Measurements from ENCODE around the gene KRT75. TPM values are rescaled to one million over a fixed set of nuclear protein-coding genes. Genes with fewer than 3 reads are reported as not detected.

Gene KRT75
- total and polyA plus RNA-seq, 2 donors (not counting 3 experiments of a cell fraction or from before 2014, with no cell fraction given), result not detected

GRCh38 chr12:52415870-52416750 is 18.1 kb downstream of the KRT75 start:
- no TSS peak for BruUV-seq (replicated peaks)
- POLR2A ChIA-PET, result no interaction called here

GRCh38 chr12:52414936-52415335 is 19.2 kb downstream of the KRT75 start:
- Histone ChIP-seq H3K9me1 (replicated peaks; ENCODE audit: control insufficient read depth, extremely low read depth, insufficient read depth, low read length) (no peaks in the 10 kb centered on the region), H3K9me3 (replicated peaks; ENCODE audit: control insufficient read depth, insufficient read depth, low read length) (no peaks in the 10 kb centered on the region), H3K4me2 (ENCODE audit: insufficient read depth, low read length) (no peak overlapping the region), H3K4me1 (ENCODE audit: control insufficient read depth, extremely low read depth, insufficient read depth, low read length) (no peaks in the 10 kb centered on the region), H3K79me2 (ENCODE audit: control insufficient read depth, insufficient read depth, low read length) (no peaks in the 10 kb centered on the region), H3K9ac (replicated peaks; ENCODE audit: extremely low read depth, insufficient read depth, low read length) (no peak overlapping the region), H3K36me3 (ENCODE audit: control insufficient read depth in 2 of 2, extremely low read depth in 1 of 2, insufficient read depth in 2 of 2, low read length in 2 of 2) (no peaks in the 10 kb centered on the region), H4K20me1 (replicated peaks; ENCODE audit: control insufficient read depth, extremely low read depth, insufficient read depth, low read length) (no peaks in the 10 kb centered on the region), H3K27me3 (ENCODE audit: control insufficient read depth in 2 of 2, insufficient read depth in 2 of 2, low read length in 2 of 2) (peaks cover 0 to 3% of the 10 kb centered on the region in 2 experiments), H3K4me3 (replicated peaks in 1 of 3; ENCODE audit: insufficient read depth in 1 of 3, low read depth in 1 of 3, low read length in 3 of 3) (no peak overlapping the region), H3K27ac (ENCODE audit: insufficient read depth, low read depth, low read length) (no peak overlapping the region), H2AFZ (ENCODE audit: low read depth, low read length) (no peak overlapping the region)
- no TSS peak for BruUV-seq (replicated peaks)
- intact Hi-C loops (cut with micrococcal nuclease) (no loop called here), dilution Hi-C loops (cut with MboI; ENCODE audit: extremely low pct_ligation_motif_present, low sequenced_read_pairs) (no loop called here)
- no peak for FAIRE-seq
- no peak for DNase-seq (ENCODE audit: low read depth, low spot score)
- CTCF ChIA-PET, result no interaction called here
- POLR2A ChIA-PET, result no interaction called here
- no peak for TF ChIP-seq MAX (IDR thresholded peaks at IDR 0.05; ENCODE audit: insufficient read depth, insufficient read length)
- no peak for TF ChIP-seq EZH2 (IDR thresholded peaks at IDR 0.05; ENCODE audit: borderline replicate concordance, low read depth, low read length, severe bottlenecking)
- no peak for TF ChIP-seq GATA2 (IDR thresholded peaks at IDR 0.05; ENCODE audit: insufficient read depth, insufficient read length, low read depth, low read length)
- no peak for TF ChIP-seq JUN (IDR thresholded peaks at IDR 0.05; ENCODE audit: borderline replicate concordance, insufficient read depth, insufficient read length, low read depth)
- no peak for TF ChIP-seq FOS (IDR thresholded peaks at IDR 0.05; ENCODE audit: borderline replicate concordance, insufficient read depth, low read length)
- no peak for TF ChIP-seq MYC (IDR thresholded peaks at IDR 0.05; ENCODE audit: low read depth, low read length)
- TF ChIP-seq POLR2AphosphoS5 (IDR thresholded peaks at IDR 0.05; ENCODE audit: insufficient read depth, low read depth, low read length), result no peak
- no peak for TF ChIP-seq POLR2A (IDR thresholded peaks at IDR 0.05; ENCODE audit: low read depth, low read length)
- TF ChIP-seq CTCF (IDR thresholded peaks at IDR 0.05; ENCODE audit: extremely low read depth in 1 of 2, insufficient read depth in 1 of 2, low read depth in 1 of 2, low read length in 2 of 2), result no peak

More at GRCh38 chr12:52415870-52416750, 18.1 kb downstream of the KRT75 start:
- DNase-seq (ENCODE audit: low read depth, low spot score), result no peak
- Histone ChIP-seq H3K27ac (ENCODE audit: insufficient read depth, low read depth, low read length) (no peak overlapping the region), H2AFZ (ENCODE audit: low read depth, low read length) (no peak overlapping the region), H3K9me1 (replicated peaks; ENCODE audit: control insufficient read depth, extremely low read depth, insufficient read depth, low read length) (no peaks in the 10 kb centered on the region), H4K20me1 (replicated peaks; ENCODE audit: control insufficient read depth, extremely low read depth, insufficient read depth, low read length) (no peaks in the 10 kb centered on the region), H3K9ac (replicated peaks; ENCODE audit: extremely low read depth, insufficient read depth, low read length) (no peak overlapping the region), H3K9me3 (replicated peaks; ENCODE audit: control insufficient read depth, insufficient read depth, low read length) (no peaks in the 10 kb centered on the region), H3K4me2 (ENCODE audit: insufficient read depth, low read length) (no peak overlapping the region), H3K27me3 (ENCODE audit: control insufficient read depth in 2 of 2, insufficient read depth in 2 of 2, low read length in 2 of 2) (peaks cover 0 to 5% of the 10 kb centered on the region in 2 experiments), H3K4me1 (ENCODE audit: control insufficient read depth, extremely low read depth, insufficient read depth, low read length) (no peaks in the 10 kb centered on the region), H3K36me3 (ENCODE audit: control insufficient read depth in 2 of 2, extremely low read depth in 1 of 2, insufficient read depth in 2 of 2, low read length in 2 of 2) (no peaks in the 10 kb centered on the region), H3K4me3 (replicated peaks in 1 of 3; ENCODE audit: insufficient read depth in 1 of 3, low read depth in 1 of 3, low read length in 3 of 3) (no peak overlapping the region), H3K79me2 (ENCODE audit: control insufficient read depth, insufficient read depth, low read length) (no peaks in the 10 kb centered on the region)
- CTCF ChIA-PET, result no interaction called here
- dilution Hi-C loops (cut with MboI; ENCODE audit: extremely low pct_ligation_motif_present, low sequenced_read_pairs), result no loop called here
- FAIRE-seq, result no peak
- TF ChIP-seq GATA2 (IDR thresholded peaks at IDR 0.05; ENCODE audit: insufficient read depth, insufficient read length, low read depth, low read length), result no peak
- intact Hi-C loops (cut with micrococcal nuclease), result no loop called here

All from endothelial cell of umbilical vein (primary cell).